ENCODE data around the gene DMKN.

- TF ChIP-seq EZH2phosphoT487 (IDR thresholded peaks at IDR 0.05; ENCODE audit: borderline replicate concordance) = no peak
- TF ChIP-seq, protein P1, sequence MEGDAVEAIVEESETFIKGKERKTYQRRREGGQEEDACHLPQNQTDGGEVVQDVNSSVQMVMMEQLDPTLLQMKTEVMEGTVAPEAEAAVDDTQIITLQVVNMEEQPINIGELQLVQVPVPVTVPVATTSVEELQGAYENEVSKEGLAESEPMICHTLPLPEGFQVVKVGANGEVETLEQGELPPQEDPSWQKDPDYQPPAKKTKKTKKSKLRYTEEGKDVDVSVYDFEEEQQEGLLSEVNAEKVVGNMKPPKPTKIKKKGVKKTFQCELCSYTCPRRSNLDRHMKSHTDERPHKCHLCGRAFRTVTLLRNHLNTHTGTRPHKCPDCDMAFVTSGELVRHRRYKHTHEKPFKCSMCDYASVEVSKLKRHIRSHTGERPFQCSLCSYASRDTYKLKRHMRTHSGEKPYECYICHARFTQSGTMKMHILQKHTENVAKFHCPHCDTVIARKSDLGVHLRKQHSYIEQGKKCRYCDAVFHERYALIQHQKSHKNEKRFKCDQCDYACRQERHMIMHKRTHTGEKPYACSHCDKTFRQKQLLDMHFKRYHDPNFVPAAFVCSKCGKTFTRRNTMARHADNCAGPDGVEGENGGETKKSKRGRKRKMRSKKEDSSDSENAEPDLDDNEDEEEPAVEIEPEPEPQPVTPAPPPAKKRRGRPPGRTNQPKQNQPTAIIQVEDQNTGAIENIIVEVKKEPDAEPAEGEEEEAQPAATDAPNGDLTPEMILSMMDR (conservative IDR thresholded peaks at IDR 0.05; ENCODE audit: low read length) = no peak
Observed at GRCh38 chr19:35561436-35561835, 48.0 kb upstream of the DMKN start.
